HepG2 (cell line): ENCODE results near the gene SYS1. TPM values are rescaled to one million over a fixed set of nuclear protein-coding genes. Genes with fewer than 3 reads are reported as not detected.

Source experiments
- ARID2 ChIP-seq: sonication (generic); formaldehyde crosslinking; IDR thresholded peaks from 2 replicates; pipeline ENCODE4 v1.8.1; 2022; ENCODE audit warnings: mild to moderate bottlenecking, missing genetic modification reagents, borderline replicate concordance
- CSRNP2 ChIP-seq: sonication (generic); formaldehyde crosslinking; conservative IDR thresholded peaks from 2 replicates; pipeline ENCODE4 v1.8.0; 2022; ENCODE audit warnings: low read depth, missing genetic modification reagents
- DPF2 ChIP-seq: sonication (generic); formaldehyde crosslinking; IDR thresholded peaks from 2 replicates; pipeline ENCODE4 v1.4.0; 2020; ENCODE audit warnings: mild to moderate bottlenecking, low read depth, missing genetic modification reagents, borderline replicate concordance
- EEA1 ChIP-seq: sonication (generic); formaldehyde crosslinking; IDR thresholded peaks from 2 replicates; pipeline ENCODE4 v1.5.1; 2020; ENCODE audit warnings: mild to moderate bottlenecking, missing genetic modification reagents, borderline replicate concordance
- ELF4 ChIP-seq: sonication (generic); formaldehyde crosslinking; IDR thresholded peaks from 2 replicates; pipeline ENCODE4 v1.5.0; 2020; ENCODE audit warnings: missing genetic modification reagents, mild to moderate bottlenecking, moderate library complexity, borderline replicate concordance
- FOXJ3 ChIP-seq: sonication (generic); formaldehyde crosslinking; IDR thresholded peaks from 2 replicates; pipeline ENCODE4 v1.4.0; 2020; ENCODE audit warnings: missing genetic modification reagents, mild to moderate bottlenecking, borderline replicate concordance
- FOXK2 ChIP-seq: fragments of 450-650 bp; IDR thresholded peaks from 2 replicates; pipeline ENCODE4 v1.6.1; 2016
- HNF1B ChIP-seq: sonication (generic); formaldehyde crosslinking; IDR thresholded peaks from 2 replicates; pipeline ENCODE4 v1.5.1; 2020; ENCODE audit warnings: mild to moderate bottlenecking, moderate library complexity, missing genetic modification reagents
- HNRNPLL ChIP-seq: fragments of 200-400 bp; formaldehyde crosslinking; IDR thresholded peaks from 2 replicates; pipeline ENCODE4 v1.6.1; 2017; ENCODE audit warnings: mild to moderate bottlenecking, low read depth, low read length; ENCODE audit not compliant: poor library complexity, severe bottlenecking
- KDM6A ChIP-seq: IDR thresholded peaks from 2 replicates; pipeline ENCODE4 v1.6.1; 2016; ENCODE audit warnings: low read depth
- MNT ChIP-seq: fragments of 450-650 bp; IDR thresholded peaks from 2 replicates; pipeline ENCODE4 v1.6.1; 2016
- NR2C2 ChIP-seq: sonication (generic); formaldehyde crosslinking; IDR thresholded peaks from 2 replicates; pipeline ENCODE4 v1.4.0; 2020; ENCODE audit warnings: missing genetic modification reagents, mild to moderate bottlenecking, moderate library complexity, borderline replicate concordance
- TBL1XR1 ChIP-seq: fragments of 150-350 bp; IDR thresholded peaks from 2 replicates; pipeline ENCODE4 v1.6.1; 2014; ENCODE audit warnings: borderline replicate concordance, low read length; ENCODE audit not compliant: partially characterized antibody
- ZKSCAN8 ChIP-seq: IDR thresholded peaks from 2 replicates; pipeline ENCODE4 v1.6.1; 2016; ENCODE audit warnings: borderline replicate concordance, missing genetic modification reagents, missing compliant biosample characterization
- ZNF142 ChIP-seq: sonication (generic); formaldehyde crosslinking; IDR thresholded peaks from 2 replicates; pipeline ENCODE4 v1.4.0; 2020; ENCODE audit warnings: missing genetic modification reagents
- ZNF180 ChIP-seq: sonication (generic); formaldehyde crosslinking; IDR thresholded peaks from 2 replicates; pipeline ENCODE4 v1.4.0; 2020; ENCODE audit warnings: low read depth, missing genetic modification reagents, borderline replicate concordance
- ZNF264 ChIP-seq: sonication (generic); formaldehyde crosslinking; IDR thresholded peaks from 2 replicates; pipeline ENCODE4 v1.4.0; 2020; ENCODE audit warnings: missing genetic modification reagents
- ZNF292 ChIP-seq: sonication (generic); formaldehyde crosslinking; IDR thresholded peaks from 2 replicates; pipeline ENCODE4 v1.8.1; 2022; ENCODE audit warnings: mild to moderate bottlenecking, low read depth, missing genetic modification reagents, borderline replicate concordance
- ZNF792 ChIP-seq: IDR thresholded peaks from 2 replicates; pipeline ENCODE4 v1.6.1; 2016
- polyA plus RNA-seq, 8 experiments: library from polyadenylated mRNA; depleted of rRNA in 3 of 8; stranded (reverse) in 7 of 8; unstranded in 1 of 8; fragments of >200 nt; fragmentation: Illumina TruSeq in 4 of 8; extraction: Trizol in 4 of 8; gene quantifications; 2 replicates each; pipeline versions ENCODE4 v1.2.1 to v1.2.3, GENCODE V29; 2011 to 2016; ENCODE audit warnings: low read depth in 4 of 8, missing spikeins in 1 of 8, mixed read lengths in 1 of 8; ENCODE audit not compliant: insufficient read depth in 1 of 8
- total RNA-seq, 5 experiments: library from RNA; depleted of rRNA; stranded (reverse); fragments of >200 nt; fragmentation: Illumina TruSeq; extraction: Trizol; gene quantifications; 2 replicates each; pipeline ENCODE4 v1.2.3, GENCODE V29; 2016; ENCODE audit warnings: low read depth in 1 of 5

SYS1 gene
- total and polyA plus RNA-seq, 2 of the 13 experiments (the other 11 are each of a cell fraction or from before 2014, with no cell fraction given): 38.3 to 65.6 TPM

GRCh38 chr20:45358282-45359068 lies 4.5 kb upstream of the SYS1 start (continued):
- no peak for TF ChIP-seq FOXJ3 (CRISPR knock-in tag)
- peak; percentile 66; the same call in 1 of the 2 replicates for TF ChIP-seq ZNF792 (CRISPR knock-in tag)
- no peak for TF ChIP-seq EEA1 (CRISPR knock-in tag)
- no peak for TF ChIP-seq TBL1XR1
- TF ChIP-seq ELF4 (CRISPR knock-in tag): no peak
- TF ChIP-seq MNT: peak; percentile 94
- TF ChIP-seq ZNF142 (CRISPR knock-in tag): no peak
- no peak for TF ChIP-seq ZKSCAN8 (CRISPR knock-in tag)
- no peak for TF ChIP-seq KDM6A (CRISPR knock-in tag)
- TF ChIP-seq HNRNPLL: no peak
- TF ChIP-seq DPF2 (CRISPR knock-in tag): peak; percentile 68; the same call in 1 of the 2 replicates
- TF ChIP-seq ARID2: no peak
- TF ChIP-seq ZNF264 (CRISPR knock-in tag): no peak
- TF ChIP-seq CSRNP2 (CRISPR knock-in tag): no peak
- no peak for TF ChIP-seq ZNF292 (CRISPR knock-in tag)
- no peak for TF ChIP-seq HNF1B (CRISPR knock-in tag)
- no peak for TF ChIP-seq ZNF180
- peak; percentile 37; the same call in 1 of the 2 replicates for TF ChIP-seq NR2C2 (CRISPR knock-in tag)
- TF ChIP-seq FOXK2: no peak
